Ectodermal cell (in vitro differentiated cells): ENCODE measurements around the gene USP14.
"Not testable (repeated sequence)": the region's sequence is repeated elsewhere in the genome, so short reads cannot be mapped to it uniquely, and the experiment has no call there.

ENCODE experiments used
- H3K27ac ChIP-seq: 2 replicates; pipeline ENCODE4 v1.7.0; 2013; ENCODE audit warnings: mild to moderate bottlenecking, low read depth, low read length; ENCODE audit not compliant: insufficient read depth, poor library complexity, severe bottlenecking
- H3K27me3 ChIP-seq: 2 replicates; pipeline ENCODE4 v1.7.0; 2013; ENCODE audit warnings: mild to moderate bottlenecking, low read length; ENCODE audit not compliant: insufficient read depth, control insufficient read depth, poor library complexity, severe bottlenecking
- H3K36me3 ChIP-seq: one replicate; pipeline ENCODE4 v1.7.0; 2013; ENCODE audit warnings: low read length; ENCODE audit not compliant: control insufficient read depth, insufficient read depth
- H3K4me1 ChIP-seq: one replicate; pipeline ENCODE4 v1.7.0; 2013; ENCODE audit warnings: low read length; ENCODE audit not compliant: control insufficient read depth, insufficient read depth
- H3K4me3 ChIP-seq: 2 replicates; pipeline ENCODE4 v1.7.0; 2013; ENCODE audit warnings: low read depth, low read length, control low read depth; ENCODE audit not compliant: insufficient read depth
- H3K9me3 ChIP-seq: 2 replicates; pipeline ENCODE4 v1.7.0; 2013; ENCODE audit warnings: mild to moderate bottlenecking, low read length, moderate library complexity; ENCODE audit not compliant: control insufficient read depth
- WGBS, 2 experiments: methylation state at CpG; one replicate each; pipeline ENCODE4 v1.1.7; 2013; ENCODE audit warnings: missing lambda C conversion rate in 2 of 2; 5-methylcytosine and 5-hydroxymethylcytosine counted together

The USP14 gene

GRCh38 chr18:136433-136832, 21.9 kb upstream of the USP14 start:
- 72 to 80% methylated on average over 7 of the region's 7 CpGs for WGBS, 2 experiments
- H3K9me3 ChIP-seq: no peaks in the 10 kb centered on the region
- H3K4me3 ChIP-seq: no peak overlapping the region
- no peaks in the 10 kb centered on the region for H3K27me3 ChIP-seq
- H3K4me1 ChIP-seq: no peaks in the 10 kb centered on the region
- no peak overlapping the region for H3K27ac ChIP-seq
- no peaks in the 10 kb centered on the region for H3K36me3 ChIP-seq

- Histone ChIP-seq H3K4me1 (no peaks in the 10 kb centered on the region), H3K27me3 (no peaks in the 10 kb centered on the region), H3K4me3 (no peak overlapping the region), H3K27ac (no peak overlapping the region), H3K36me3 (no peaks in the 10 kb centered on the region), H3K9me3 (no peaks in the 10 kb centered on the region)
- WGBS, 2 experiments: 83 to 84% methylated on average over 4 of the region's 5 CpGs
Observed at GRCh38 chr18:137327-137726, 21.0 kb upstream of the USP14 start.

GRCh38 chr18:140670-141266, 17.6 kb upstream of the USP14 start:
- Histone ChIP-seq H3K4me1 (no peaks in the 10 kb centered on the region), H3K4me3 (no peak overlapping the region), H3K36me3 (no peaks in the 10 kb centered on the region), H3K27me3 (no peaks in the 10 kb centered on the region), H3K27ac (no peak overlapping the region), H3K9me3 (no peaks in the 10 kb centered on the region)
- WGBS, 2 experiments: 80 to 82% methylated on average over 7 of the region's 7 CpGs

- H3K4me3 ChIP-seq, H3K4me1 ChIP-seq, H3K9me3 ChIP-seq, H3K36me3 ChIP-seq, H3K27me3 ChIP-seq, H3K27ac ChIP-seq: not testable (repeated sequence)
- WGBS, 2 experiments: 71 to 78% methylated on average over 7 of the region's 7 CpGs
Observed at GRCh38 chr18:142624-143296, 15.6 kb upstream of the USP14 start.

- Histone ChIP-seq H3K4me1 (no peaks in the 10 kb centered on the region), H3K27me3 (no peaks in the 10 kb centered on the region)
- 96 to 98% methylated on average over 4 of the region's 6 CpGs for WGBS, 2 experiments
Observed at GRCh38 chr18:148841-149240, 9.5 kb upstream of the USP14 start.

GRCh38 chr18:154151-154550, 4.2 kb upstream of the USP14 start:
- no peak overlapping the region for H3K27ac ChIP-seq
- no peaks in the 10 kb centered on the region for H3K36me3 ChIP-seq
- H3K9me3 ChIP-seq: no peaks in the 10 kb centered on the region
- 89 to 90% methylated on average over 7 of the region's 7 CpGs for WGBS, 2 experiments
- H3K27me3 ChIP-seq: peaks cover 8% of the 10 kb centered on the region
- no peak overlapping the region for H3K4me3 ChIP-seq
- H3K4me1 ChIP-seq: no peaks in the 10 kb centered on the region

More at GRCh38 chr18:148841-149240, 9.5 kb upstream of the USP14 start:
- Histone ChIP-seq H3K4me3 (no peak overlapping the region), H3K9me3 (no peaks in the 10 kb centered on the region), H3K36me3 (no peaks in the 10 kb centered on the region), H3K27ac (no peak overlapping the region)

GRCh38 chr18:155688-156087, 2.7 kb upstream of the USP14 start:
- H3K27me3 ChIP-seq: peaks cover 8% of the 10 kb centered on the region
- H3K27ac ChIP-seq: no peak overlapping the region
- H3K4me1 ChIP-seq: peaks cover 8% of the 10 kb centered on the region
- WGBS, 2 experiments: 76 to 89% methylated on average over 5 to 6 of the region's 6 CpGs
- no peaks in the 10 kb centered on the region for H3K9me3 ChIP-seq
- H3K36me3 ChIP-seq: no peaks in the 10 kb centered on the region
- H3K4me3 ChIP-seq: no peak overlapping the region

- Histone ChIP-seq H3K4me3 (no peak overlapping the region), H3K27me3 (peaks cover 8% of the 10 kb centered on the region), H3K36me3 (no peaks in the 10 kb centered on the region), H3K9me3 (no peaks in the 10 kb centered on the region), H3K4me1 (peaks cover 8% of the 10 kb centered on the region), H3K27ac (no peak overlapping the region)
- WGBS, 2 experiments: 90 to 92% methylated on average over 6 of the region's 6 CpGs
Observed at GRCh38 chr18:156514-157230, 1.7 kb upstream of the USP14 start.

GRCh38 chr18:159037-159652, 788 bp downstream of the USP14 start:
- Histone ChIP-seq H3K4me3 (peak overlapping the region; percentile 78), H3K36me3 (no peaks in the 10 kb centered on the region), H3K4me1 (peaks cover 8% of the 10 kb centered on the region), H3K27ac (peak overlapping the region; percentile 78), H3K27me3 (peaks cover 8% of the 10 kb centered on the region), H3K9me3 (no peaks in the 10 kb centered on the region)
- 4 to 5% methylated on average over 23 of the region's 23 CpGs for WGBS, 2 experiments

- H3K27ac ChIP-seq: no peak overlapping the region
- H3K4me3 ChIP-seq: peak overlapping the region; percentile 78
- 92 to 94% methylated on average over 14 to 15 of the region's 15 CpGs for WGBS, 2 experiments
- peaks cover 8% of the 10 kb centered on the region for H3K4me1 ChIP-seq
- no peaks in the 10 kb centered on the region for H3K36me3 ChIP-seq
- H3K27me3 ChIP-seq: peaks cover 8% of the 10 kb centered on the region
- no peaks in the 10 kb centered on the region for H3K9me3 ChIP-seq
Observed at GRCh38 chr18:159933-160332, 1.6 kb downstream of the USP14 start.
